Nephron (organoid): Measurements from ENCODE around the gene EZH2.

Experiments
- H3K27ac Mint-ChIP-seq, 3 experiments: 2 replicates each; pipeline ENCODE4 v1.8.0; 2020; ENCODE audit warnings: mixed read lengths in 3 of 3, mild to moderate bottlenecking in 2 of 3, moderate library complexity in 1 of 3
- H3K27me3 Mint-ChIP-seq: 2 replicates; pipeline ENCODE4 v1.8.0; 2021; ENCODE audit warnings: low read depth, mild to moderate bottlenecking, moderate library complexity, mixed read lengths
- H3K36me3 Mint-ChIP-seq: 2 replicates; pipeline ENCODE4 v1.8.0; 2020; ENCODE audit warnings: low read depth, mixed read lengths
- H3K4me1 Mint-ChIP-seq: 2 replicates; pipeline ENCODE4 v1.8.0; 2020; ENCODE audit warnings: mixed read lengths
- H3K4me3 Mint-ChIP-seq, 3 experiments: 2 replicates each; pipeline ENCODE4 v1.8.0; 2020; ENCODE audit warnings: mild to moderate bottlenecking in 3 of 3, mixed read lengths in 3 of 3, moderate library complexity in 2 of 3
- H3K9me3 Mint-ChIP-seq: 2 replicates; pipeline ENCODE4 v1.8.0; 2020; ENCODE audit warnings: mixed read lengths
- TF ChIP-seq, protein P1 (sequence below), 3 experiments: fragments of 200-600 bp; sonication (generic); IDR thresholded peaks; one replicate each; pipeline ENCODE4 v1.5.0; 2021; ENCODE audit warnings: antibody characterized with exemption in 3 of 3; ENCODE audit not compliant: unreplicated experiment in 3 of 3

Gene EZH2

DNA sequence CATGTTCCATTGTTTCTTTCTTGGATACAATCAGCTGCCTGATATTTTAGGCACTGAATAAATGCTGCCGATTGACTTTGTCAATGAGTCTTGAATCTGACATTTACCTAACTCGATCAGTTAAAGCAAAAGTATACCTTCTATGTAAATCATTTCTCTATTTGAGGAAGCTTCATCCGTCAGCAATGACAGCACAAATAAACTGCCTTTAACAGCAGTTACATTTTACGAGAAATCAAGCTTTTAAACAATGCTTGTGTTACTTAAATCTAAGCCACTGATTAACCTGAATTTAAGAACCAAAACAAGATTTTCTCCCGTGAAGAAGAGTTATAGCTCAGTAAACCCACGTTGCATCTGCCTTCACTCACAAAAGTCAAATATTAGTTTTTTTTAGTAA is 114.1 kb downstream of the EZH2 start:
- H3K4me3 Mint-ChIP-seq, result no peak overlapping the region
- H3K9me3 Mint-ChIP-seq, result no peaks in the 10 kb centered on the region
- H3K4me1 Mint-ChIP-seq, result peaks cover 7% of the 10 kb centered on the region
- peaks cover 59% of the 10 kb centered on the region for H3K36me3 Mint-ChIP-seq
- H3K27ac Mint-ChIP-seq, result no peak overlapping the region
- TF ChIP-seq, protein P1, sequence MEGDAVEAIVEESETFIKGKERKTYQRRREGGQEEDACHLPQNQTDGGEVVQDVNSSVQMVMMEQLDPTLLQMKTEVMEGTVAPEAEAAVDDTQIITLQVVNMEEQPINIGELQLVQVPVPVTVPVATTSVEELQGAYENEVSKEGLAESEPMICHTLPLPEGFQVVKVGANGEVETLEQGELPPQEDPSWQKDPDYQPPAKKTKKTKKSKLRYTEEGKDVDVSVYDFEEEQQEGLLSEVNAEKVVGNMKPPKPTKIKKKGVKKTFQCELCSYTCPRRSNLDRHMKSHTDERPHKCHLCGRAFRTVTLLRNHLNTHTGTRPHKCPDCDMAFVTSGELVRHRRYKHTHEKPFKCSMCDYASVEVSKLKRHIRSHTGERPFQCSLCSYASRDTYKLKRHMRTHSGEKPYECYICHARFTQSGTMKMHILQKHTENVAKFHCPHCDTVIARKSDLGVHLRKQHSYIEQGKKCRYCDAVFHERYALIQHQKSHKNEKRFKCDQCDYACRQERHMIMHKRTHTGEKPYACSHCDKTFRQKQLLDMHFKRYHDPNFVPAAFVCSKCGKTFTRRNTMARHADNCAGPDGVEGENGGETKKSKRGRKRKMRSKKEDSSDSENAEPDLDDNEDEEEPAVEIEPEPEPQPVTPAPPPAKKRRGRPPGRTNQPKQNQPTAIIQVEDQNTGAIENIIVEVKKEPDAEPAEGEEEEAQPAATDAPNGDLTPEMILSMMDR (IDR thresholded peaks at IDR 0.05; ENCODE audit: unreplicated experiment in 3 of 3), result no peak
- H3K27me3 Mint-ChIP-seq, result no peaks in the 10 kb centered on the region

DNA sequence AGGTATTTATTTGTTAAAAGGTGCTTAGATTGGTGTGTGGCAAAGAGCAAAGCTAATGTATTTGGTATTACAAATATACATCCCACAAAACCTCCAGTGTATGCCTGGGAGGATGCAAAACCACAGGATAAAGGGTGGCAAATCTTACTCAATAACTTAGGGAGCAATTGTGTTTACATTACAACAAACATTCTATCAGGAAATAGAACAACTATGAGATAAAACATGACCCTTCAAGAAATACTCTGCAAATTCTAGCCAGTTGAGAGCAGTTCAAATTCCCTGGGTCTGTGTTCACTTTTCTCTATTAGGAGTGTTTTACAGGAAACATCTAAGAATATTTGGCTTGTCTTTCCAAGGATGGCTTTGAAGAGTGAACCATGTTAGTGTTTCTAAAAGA is 120.5 kb downstream of the EZH2 start:
- Mint-ChIP-seq H3K9me3 (no peaks in the 10 kb centered on the region), H3K4me3 (no peak overlapping the region), H3K27ac (no peak overlapping the region), H3K27me3 (no peaks in the 10 kb centered on the region), H3K36me3 (peaks cover 43% of the 10 kb centered on the region), H3K4me1 (no peaks in the 10 kb centered on the region)
- TF ChIP-seq, protein P1 (IDR thresholded peaks at IDR 0.05; ENCODE audit: unreplicated experiment in 3 of 3), result no peak

DNA sequence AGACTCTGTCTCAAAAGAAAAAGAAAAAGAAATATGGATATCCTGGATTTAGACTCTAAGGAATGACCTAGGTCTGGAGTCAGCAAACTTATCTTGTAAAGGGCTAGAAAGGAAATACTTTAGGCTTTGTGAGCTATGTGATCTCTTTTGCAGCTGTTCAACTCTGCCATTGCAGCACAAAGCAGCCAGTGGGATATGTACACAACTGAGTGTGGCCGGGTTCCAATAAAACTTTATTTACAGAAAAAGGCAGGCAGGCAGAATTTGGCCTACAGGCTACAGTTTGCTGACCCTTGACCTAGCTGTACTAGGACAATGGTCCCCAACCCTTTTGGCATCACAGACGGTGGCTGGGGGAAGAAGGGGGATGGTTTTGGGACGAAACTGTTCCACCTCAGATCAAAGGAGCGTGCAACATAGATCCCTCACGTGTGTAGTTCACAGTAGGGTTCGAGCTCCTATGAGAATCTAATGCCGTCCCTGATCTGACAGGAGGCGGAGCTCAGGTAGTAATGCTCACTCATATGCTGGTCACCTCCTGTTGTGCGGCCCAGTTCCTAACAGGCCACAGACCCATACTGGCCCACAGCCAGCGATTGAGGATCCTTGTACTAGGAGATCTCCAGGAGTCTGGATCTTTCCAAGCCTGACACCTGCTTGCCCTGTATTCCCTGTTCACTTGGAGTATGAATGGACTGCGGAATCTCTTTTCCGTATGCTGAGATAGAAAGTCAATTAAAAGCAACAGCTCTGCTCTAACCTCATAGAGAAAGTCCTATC is 122.4 kb downstream of the EZH2 start:
- Mint-ChIP-seq H3K4me3 (no peak overlapping the region), H3K9me3 (no peaks in the 10 kb centered on the region)
- TF ChIP-seq, protein P1 (IDR thresholded peaks at IDR 0.05; ENCODE audit: unreplicated experiment in 3 of 3), result no peak

More for the DNA sequence above, 122.4 kb downstream of the EZH2 start:
- no peaks in the 10 kb centered on the region for H3K27me3 Mint-ChIP-seq
- peaks cover 38% of the 10 kb centered on the region for H3K36me3 Mint-ChIP-seq
- no peaks in the 10 kb centered on the region for H3K4me1 Mint-ChIP-seq
- no peak overlapping the region for H3K27ac Mint-ChIP-seq
